GM19035 (cell line): ENCODE measurements around the gene WTAP.
"Not testable (repeated sequence)": the region's sequence is repeated elsewhere in the genome, so short reads cannot be mapped to it uniquely, and the experiment has no call there.

ENCODE experiments used
- ATAC-seq: cut with Tn5 transposase; IDR thresholded peaks from one replicate; pipeline ENCODE4 v1.9.1; 2021; ENCODE audit not compliant: unreplicated experiment

Gene WTAP

GRCh38 chr6:159727717-159728445 lies 575 bp downstream of the WTAP start:
- peak; percentile 34 for ATAC-seq

GRCh38 chr6:159728531-159728964 lies 1.2 kb downstream of the WTAP start:
- ATAC-seq: no peak

GRCh38 chr6:159729598-159730331 lies 2.5 kb downstream of the WTAP start:
- no peak for ATAC-seq

GRCh38 chr6:159730332-159730676 lies 3.0 kb downstream of the WTAP start:
- no peak for ATAC-seq

GRCh38 chr6:159732550-159732949 lies 5.2 kb downstream of the WTAP start:
- ATAC-seq: not testable (repeated sequence)

GRCh38 chr6:159733395-159733794 lies 6.1 kb downstream of the WTAP start:
- ATAC-seq: not testable (repeated sequence)

DNA sequence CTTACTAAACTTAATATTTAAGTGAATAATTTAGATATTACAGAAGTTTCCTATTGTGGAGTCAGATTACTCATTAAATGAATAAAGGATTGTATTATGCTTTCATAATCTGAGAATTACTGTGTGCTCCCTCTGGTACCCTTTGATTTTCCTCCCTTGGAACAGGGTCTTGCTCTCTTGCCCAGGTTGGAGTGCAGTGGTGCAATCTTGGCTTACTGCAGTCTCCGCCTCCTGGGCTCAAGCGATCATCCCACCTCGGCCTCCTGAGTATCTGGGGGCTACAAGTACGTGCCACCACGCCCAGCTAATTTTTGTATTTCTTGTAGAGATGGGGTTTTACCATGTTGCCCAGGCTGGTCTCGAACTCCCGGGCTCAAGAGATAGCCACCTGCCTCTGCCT lies 9.6 kb downstream of the WTAP start:
- ATAC-seq: no peak

DNA sequence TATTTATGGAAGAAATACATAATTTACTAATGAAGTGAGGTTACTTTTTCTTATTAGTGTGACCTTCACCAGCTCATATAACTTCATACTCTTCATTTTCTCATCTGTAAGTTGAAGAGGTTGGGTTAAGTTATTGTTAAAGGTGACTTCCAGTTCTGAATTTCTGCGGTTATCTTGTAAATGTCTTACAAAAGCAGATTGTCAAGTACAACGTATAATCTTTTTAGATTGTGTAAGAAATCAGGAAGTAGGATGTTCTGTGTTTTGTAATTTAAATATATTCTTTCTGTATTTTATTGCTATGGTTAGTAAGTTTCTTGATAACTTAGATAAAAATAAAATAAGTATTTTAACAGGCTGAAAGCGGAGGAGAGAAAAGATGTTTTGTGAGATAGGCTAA lies 12.0 kb downstream of the WTAP start:
- no peak for ATAC-seq

DNA sequence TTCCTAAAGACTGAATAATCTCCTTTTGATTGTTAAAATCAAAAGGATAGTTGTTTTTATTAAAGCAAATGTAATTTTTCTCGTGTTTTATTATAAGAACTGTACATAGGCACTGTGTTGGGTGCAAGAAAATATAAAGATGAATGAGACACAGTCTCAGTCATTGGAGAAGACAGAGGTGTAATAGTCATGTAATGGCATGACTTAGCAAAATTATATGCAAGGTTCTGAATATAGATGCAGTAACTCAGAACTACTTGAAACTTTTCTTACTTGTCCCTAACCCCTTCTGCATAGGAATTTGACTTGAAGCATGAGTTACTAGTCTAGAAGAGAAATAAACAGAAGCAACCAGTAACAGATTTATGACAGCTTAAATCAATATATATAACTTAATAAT lies 14.9 kb downstream of the WTAP start:
- no peak for ATAC-seq

DNA sequence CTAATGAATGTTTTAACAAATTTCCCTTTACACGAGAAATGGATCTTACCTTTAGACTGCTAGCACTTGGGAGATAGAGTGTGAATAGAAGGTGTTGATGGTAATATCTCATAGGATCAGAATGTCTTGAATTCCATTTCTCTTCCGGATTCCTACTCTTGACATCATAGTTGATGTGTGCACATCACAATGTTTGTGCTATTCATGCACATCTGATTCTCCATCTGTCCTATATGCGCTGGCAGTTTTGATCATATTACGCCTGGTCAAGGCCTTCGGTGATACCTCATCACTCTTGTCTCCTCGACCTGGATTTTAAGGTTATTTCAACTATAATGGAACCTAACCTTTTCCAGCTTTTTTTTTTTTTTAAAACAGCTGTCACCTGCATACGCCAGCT lies 17.8 kb downstream of the WTAP start:
- no peak for ATAC-seq

- no peak for ATAC-seq
Observed at GRCh38 chr6:159746759-159747158, 19.5 kb downstream of the WTAP start.

DNA sequence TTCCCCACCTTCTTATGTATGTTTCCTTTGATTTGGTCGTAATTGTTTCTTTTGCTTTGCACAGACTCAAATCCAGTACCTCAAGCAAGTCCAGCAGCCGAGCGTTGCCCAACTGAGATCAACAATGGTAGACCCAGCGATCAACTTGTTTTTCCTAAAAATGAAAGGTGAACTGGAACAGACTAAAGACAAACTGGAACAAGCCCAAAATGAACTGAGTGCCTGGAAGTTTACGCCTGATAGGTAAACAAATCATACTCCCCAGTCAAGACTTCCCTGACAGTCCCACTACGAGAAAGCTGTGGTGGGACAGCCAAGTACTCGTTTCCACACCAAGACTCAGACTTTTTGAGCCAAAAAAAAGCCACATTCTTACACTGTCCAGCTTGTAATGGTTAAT lies 20.8 kb downstream of the WTAP start:
- ATAC-seq: not testable (repeated sequence)

DNA sequence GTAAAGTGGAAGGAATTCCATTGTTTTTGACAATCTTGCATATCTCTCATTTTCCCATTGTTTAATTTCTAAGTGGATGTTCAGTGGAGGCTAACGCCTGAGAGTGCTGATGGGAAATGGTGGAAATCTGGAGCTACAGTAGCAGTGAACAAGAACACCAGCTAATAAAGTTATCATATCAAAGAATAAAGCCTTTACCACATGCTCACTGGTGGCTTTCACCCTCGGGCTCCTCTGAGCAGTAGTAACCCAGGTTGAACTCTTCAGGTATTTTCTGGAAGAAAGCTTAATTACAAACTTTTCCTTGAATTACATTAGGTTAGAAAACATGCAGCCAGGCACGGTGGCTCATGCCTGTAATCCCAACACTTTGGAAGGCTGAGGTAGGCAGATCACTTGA lies 24.1 kb downstream of the WTAP start:
- ATAC-seq: no peak

DNA sequence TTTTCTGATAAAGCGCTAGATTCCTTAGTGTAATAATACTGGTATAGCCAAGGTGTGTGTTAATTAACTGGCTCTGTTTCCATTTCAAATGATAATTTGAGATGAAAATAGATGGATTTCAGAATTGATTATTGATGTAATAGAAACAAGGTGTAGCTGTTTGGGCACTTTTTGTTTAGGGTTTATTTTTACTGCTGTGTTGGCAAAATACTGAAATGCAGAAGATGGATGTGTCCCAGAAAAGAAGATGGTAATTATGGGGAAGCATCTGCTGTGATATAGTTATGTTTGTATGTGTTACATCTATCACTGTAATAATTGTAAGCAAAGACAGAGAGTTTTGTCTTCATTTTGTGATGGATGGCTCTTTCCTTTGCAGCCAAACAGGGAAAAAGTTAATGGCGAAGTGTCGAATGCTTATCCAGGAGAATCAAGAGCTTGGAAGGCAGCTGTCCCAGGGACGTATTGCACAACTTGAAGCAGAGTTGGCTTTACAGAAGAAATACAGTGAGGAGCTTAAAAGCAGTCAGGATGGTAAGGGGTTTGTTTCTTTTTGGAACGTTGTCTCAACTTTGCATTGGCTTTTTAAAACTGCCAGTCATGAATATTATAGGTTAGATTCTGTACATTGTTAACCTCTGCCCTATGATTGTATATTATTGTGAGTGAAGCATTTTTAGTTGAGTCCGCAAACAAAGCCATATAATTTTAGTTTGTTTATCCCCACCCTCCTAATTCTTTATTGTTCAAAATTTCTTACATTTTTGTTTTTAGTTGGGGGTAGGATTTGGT lies 26.0 kb downstream of the WTAP start:
- no peak for ATAC-seq

GRCh38 chr6:159754401-159754800 lies 27.1 kb downstream of the WTAP start:
- no peak for ATAC-seq

DNA sequence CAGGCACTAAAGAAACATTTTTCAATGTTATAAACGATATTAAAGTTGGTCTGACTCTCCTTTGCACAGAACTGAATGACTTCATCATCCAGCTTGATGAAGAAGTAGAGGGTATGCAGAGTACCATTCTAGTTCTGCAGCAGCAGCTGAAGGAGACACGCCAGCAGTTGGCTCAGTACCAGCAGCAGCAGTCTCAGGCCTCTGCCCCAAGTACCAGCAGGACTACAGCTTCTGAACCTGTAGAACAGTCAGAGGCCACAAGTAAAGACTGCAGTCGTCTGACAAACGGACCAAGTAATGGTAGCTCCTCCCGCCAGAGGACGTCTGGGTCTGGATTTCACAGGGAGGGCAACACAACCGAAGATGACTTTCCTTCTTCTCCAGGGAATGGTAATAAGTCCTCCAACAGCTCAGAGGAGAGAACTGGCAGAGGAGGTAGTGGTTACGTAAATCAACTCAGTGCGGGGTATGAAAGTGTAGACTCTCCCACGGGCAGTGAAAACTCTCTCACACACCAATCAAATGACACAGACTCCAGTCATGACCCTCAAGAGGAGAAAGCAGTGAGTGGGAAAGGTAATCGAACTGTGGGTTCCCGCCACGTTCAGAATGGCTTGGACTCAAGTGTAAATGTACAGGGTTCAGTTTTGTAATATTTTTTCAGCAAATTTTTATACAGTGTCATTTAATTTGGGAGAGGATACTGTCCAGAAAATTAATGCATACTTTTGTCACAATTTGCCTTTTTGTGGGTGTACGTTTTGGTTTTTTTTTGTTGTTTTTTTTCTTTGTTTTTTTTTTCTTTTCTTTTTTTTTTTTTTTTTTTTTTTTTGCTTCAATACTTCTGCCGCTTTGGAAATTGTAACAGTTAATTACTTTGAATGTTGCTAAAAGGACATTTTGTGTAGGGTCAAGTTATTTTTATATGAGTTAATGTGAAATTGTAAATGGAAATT lies 27.9 kb downstream of the WTAP start:
- ATAC-seq: no peak

DNA sequence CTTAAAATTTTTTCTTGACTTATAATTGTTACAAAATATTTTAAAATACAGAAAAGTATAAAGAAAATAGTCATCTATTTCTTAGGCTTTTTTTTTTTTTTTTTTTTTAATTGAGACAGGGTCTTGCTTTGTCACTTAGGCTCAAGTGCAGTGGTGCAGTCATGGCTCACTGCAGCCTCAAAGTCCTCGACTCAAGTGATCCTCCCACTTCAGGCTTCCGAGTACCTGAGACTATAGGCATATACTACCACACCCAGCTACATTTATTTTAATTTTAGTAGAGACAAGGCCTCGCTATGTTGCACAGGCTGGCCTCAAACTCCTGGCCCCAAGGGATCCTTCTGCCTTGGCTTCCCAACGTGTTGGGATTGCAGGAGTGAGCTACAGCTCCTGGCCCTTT lies 29.2 kb downstream of the WTAP start:
- no peak for ATAC-seq

DNA sequence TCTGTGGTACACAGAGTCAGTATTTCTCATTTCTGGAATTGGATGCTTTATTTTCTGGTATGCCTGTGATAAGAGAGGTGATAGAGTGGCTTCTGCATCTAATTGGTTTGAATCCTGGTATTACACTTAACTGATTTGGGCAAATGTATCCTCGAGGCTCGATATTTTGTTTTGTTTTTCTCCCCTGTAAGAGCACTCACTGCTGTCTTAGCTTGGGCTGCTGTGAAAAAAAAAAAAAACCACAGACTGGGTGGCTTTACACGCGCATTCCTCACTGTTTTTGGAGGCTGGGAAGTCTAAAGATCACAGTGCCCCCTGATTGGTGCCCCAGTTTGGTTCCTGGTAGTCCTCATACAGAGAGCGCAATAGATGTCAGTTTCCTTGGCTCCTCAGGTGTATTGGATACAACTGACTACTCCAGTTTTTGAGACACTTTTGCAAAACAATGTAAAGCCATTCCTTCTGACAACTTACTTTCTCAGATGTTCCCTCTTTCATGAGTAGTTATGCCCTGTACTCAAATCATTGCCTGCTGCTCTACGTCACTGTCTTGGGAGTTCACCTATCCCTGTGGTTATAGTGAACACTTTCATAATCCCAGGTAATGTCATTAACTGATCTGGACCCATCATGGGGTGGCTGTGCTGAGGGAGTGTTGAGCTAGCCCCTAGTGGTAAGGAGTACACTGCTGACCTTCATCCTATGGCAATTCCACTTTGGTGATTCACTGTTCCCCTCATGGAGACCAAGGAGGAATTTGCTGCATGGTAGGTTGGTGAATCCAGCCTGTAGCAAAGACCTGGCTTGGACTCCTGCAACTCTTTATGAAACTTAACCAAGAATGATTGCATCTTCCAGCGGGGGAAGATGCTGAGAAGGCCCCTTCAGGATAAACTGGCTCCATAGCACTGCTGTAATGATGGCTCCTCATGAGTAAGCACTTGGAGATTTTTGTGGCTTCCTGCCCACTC lies 31.0 kb downstream of the WTAP start:
- ATAC-seq: no peak

- no peak for ATAC-seq
Observed at GRCh38 chr6:159759645-159760044, 32.3 kb downstream of the WTAP start.
